ENCODE results near the gene GAN.

DNA sequence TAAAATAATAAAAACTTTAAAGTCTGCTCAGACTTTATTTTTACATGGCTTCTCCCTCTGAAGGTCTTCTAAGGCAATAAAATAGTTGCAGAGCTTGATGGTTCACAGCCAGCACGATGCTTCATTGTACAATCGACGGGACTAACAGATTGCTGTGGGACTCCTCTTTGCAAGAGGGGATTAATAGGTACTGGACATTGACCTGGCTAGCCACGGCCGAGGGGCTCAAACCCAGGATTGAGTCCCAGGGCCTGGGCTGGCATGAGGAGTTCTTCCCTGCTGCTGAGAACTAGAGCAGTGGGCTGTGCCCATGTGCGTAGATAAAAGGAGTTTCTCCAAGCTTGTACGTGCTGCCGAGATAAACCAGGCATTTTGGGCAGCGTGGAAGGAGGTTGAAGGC is 23.6 kb upstream of the GAN start:
- TF ChIP-seq SIN3A (IDR thresholded peaks at IDR 0.05; ENCODE audit: borderline replicate concordance, insufficient read depth, low read length): no peak
- TF ChIP-seq POLR2AphosphoS5 (IDR thresholded peaks at IDR 0.05; ENCODE audit: low read depth, low read length): no peak
